WTC11 (cell line): ENCODE measurements around the gene SHLD1. TPM values are rescaled to one million over a fixed set of nuclear protein-coding genes. Genes with fewer than 3 reads are reported as not detected.
"Not testable (repeated sequence)": the region's sequence is repeated elsewhere in the genome, so short reads cannot be mapped to it uniquely, and the experiment has no call there.

ENCODE experiments used
- ATAC-seq: fragments of 200-7000 bp; cut with Tn5 transposase; 2 replicates; pipeline ENCODE4 v1.10.0; 2021; ENCODE audit warnings: mild to moderate bottlenecking, moderate library complexity
- Bru-seq: library from RNA; stranded (reverse); fragments of 400-500 nt; gene quantifications from one replicate; lab custom pipeline; 2021; lab: Mats Ljungman, UMichigan
- CTCF ChIA-PET: fragments of 300-600 bp; sonication (Branson Sonifier 250); formaldehyde crosslinking; loops from one replicate; lab custom pipeline; 2021; ENCODE audit warnings: antibody characterized with exemption; lab: Charles Lee
- POLR2A ChIA-PET: fragments of 350-600 bp; sonication (Branson Sonifier 250); formaldehyde crosslinking; loops from one replicate; lab custom pipeline; 2021; ENCODE audit warnings: antibody characterized with exemption; lab: Charles Lee
- DNase-seq: peaks from one replicate; pipeline ENCODE4 v3.0.0; 2021; ENCODE audit warnings: low spot score
- H3K27ac Mint-ChIP-seq: 2 replicates; pipeline ENCODE4 v1.8.0; 2021; ENCODE audit warnings: mixed read lengths
- H3K27me3 Mint-ChIP-seq: 2 replicates; pipeline ENCODE4 v1.8.0; 2021; ENCODE audit warnings: low read depth, mild to moderate bottlenecking, moderate library complexity, mixed read lengths
- H3K36me3 Mint-ChIP-seq: 2 replicates; pipeline ENCODE4 v1.8.0; 2021; ENCODE audit warnings: mixed read lengths
- H3K4me1 Mint-ChIP-seq: 2 replicates; pipeline ENCODE4 v1.8.0; 2022; ENCODE audit warnings: mixed read lengths
- H3K4me3 Mint-ChIP-seq: 2 replicates; pipeline ENCODE4 v1.8.0; 2021; ENCODE audit warnings: mild to moderate bottlenecking, moderate library complexity, mixed read lengths
- H3K9me3 Mint-ChIP-seq: 2 replicates; pipeline ENCODE4 v1.8.0; 2021; ENCODE audit warnings: mixed read lengths
- ELF4 ChIP-seq: sonication (generic); formaldehyde crosslinking; IDR thresholded peaks from 2 replicates; pipeline ENCODE4 v1.8.1; 2022; ENCODE audit warnings: low read depth, mild to moderate bottlenecking, moderate library complexity, missing genetic modification reagents
- EMX1 ChIP-seq: fragments of 250-450 bp; sonication (Bioruptor Pico); IDR thresholded peaks from 2 replicates; pipeline ENCODE4 v1.8.0; 2021; ENCODE audit warnings: mild to moderate bottlenecking
- FOXK1 ChIP-seq: sonication (generic); formaldehyde crosslinking; IDR thresholded peaks from 2 replicates; pipeline ENCODE4 v1.8.0; 2022; ENCODE audit warnings: mild to moderate bottlenecking, moderate library complexity, missing genetic modification reagents
- GABPB1 ChIP-seq: sonication (generic); formaldehyde crosslinking; IDR thresholded peaks from 2 replicates; pipeline ENCODE4 v1.8.1; 2023; ENCODE audit warnings: mild to moderate bottlenecking, missing genetic modification reagents
- JAZF1 ChIP-seq: fragments of 250-450 bp; sonication (Bioruptor Pico); IDR thresholded peaks from 2 replicates; pipeline ENCODE4 v1.9.0; 2021; ENCODE audit warnings: moderate library complexity, mild to moderate bottlenecking, inconsistent platforms
- MAX ChIP-seq: sonication (generic); formaldehyde crosslinking; IDR thresholded peaks from 2 replicates; pipeline ENCODE4 v1.8.0; 2022; ENCODE audit warnings: mild to moderate bottlenecking, missing genetic modification reagents
- SP1 ChIP-seq: sonication (generic); formaldehyde crosslinking; conservative IDR thresholded peaks from 2 replicates; pipeline ENCODE4 v1.8.1; 2022; ENCODE audit warnings: missing genetic modification reagents
- ZBTB21 ChIP-seq: sonication (generic); formaldehyde crosslinking; IDR thresholded peaks from 2 replicates; pipeline ENCODE4 v1.8.1; 2023; ENCODE audit warnings: mild to moderate bottlenecking, missing genetic modification reagents, borderline replicate concordance
- ZNF396 ChIP-seq: fragments of 250-450 bp; sonication (Bioruptor Pico); IDR thresholded peaks from 2 replicates; pipeline ENCODE4 v1.8.0; 2021; ENCODE audit warnings: mild to moderate bottlenecking, moderate library complexity, borderline replicate concordance
- ZNF416 ChIP-seq: fragments of 250-450 bp; sonication (Bioruptor Pico); IDR thresholded peaks from 2 replicates; pipeline ENCODE4 v1.9.0; 2021; ENCODE audit warnings: mild to moderate bottlenecking, inconsistent platforms
- ZNF532 ChIP-seq: fragments of 250-450 bp; sonication (Bioruptor Pico); IDR thresholded peaks from 2 replicates; pipeline ENCODE4 v1.9.0; 2021; ENCODE audit warnings: mild to moderate bottlenecking, borderline replicate concordance
- ZNF671 ChIP-seq: fragments of 250-450 bp; sonication (Bioruptor Pico); IDR thresholded peaks from 2 replicates; pipeline ENCODE4 v1.8.0; 2021; ENCODE audit warnings: mild to moderate bottlenecking
- long read RNA-seq, 3 experiments: library from RNA in 1 of 3; library from capped mRNA in 1 of 3; library from polyadenylated mRNA in 1 of 3; unstranded in 2 of 3; stranded (forward) in 1 of 3; transcript quantifications; one replicate each; pipeline ENCODE4 v2.0.0, GENCODE V29; 2021
- total RNA-seq: library from RNA; stranded (reverse); gene quantifications from 3 replicates; pipeline ENCODE4 v1.2.3, GENCODE V29; 2021
- TF ChIP-seq, protein P1 (sequence below): fragments of 250-450 bp; sonication (Bioruptor Pico); IDR thresholded peaks from 2 replicates; pipeline ENCODE4 v1.9.0; 2021; ENCODE audit warnings: mild to moderate bottlenecking

SHLD1 gene, protein sequence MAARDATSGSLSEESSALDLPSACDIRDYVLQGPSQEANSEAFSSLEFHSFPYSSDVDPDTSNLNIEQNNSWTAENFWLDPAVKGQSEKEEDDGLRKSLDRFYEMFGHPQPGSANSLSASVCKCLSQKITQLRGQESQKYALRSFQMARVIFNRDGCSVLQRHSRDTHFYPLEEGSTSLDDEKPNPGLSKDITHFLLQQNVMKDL
- total RNA-seq (4.1 to 6.6 TPM (median 4.4 TPM) in 3 replicates), Bru-seq, nascent RNA (percentile 49 among the genes with signal in this experiment)
- long read RNA-seq, experiment 1, transcript SHLD1-201 (3 exons, 1,154 nt), result major isoform, 7 of 12 reads
- long read RNA-seq, experiment 1, partial matches to known transcripts, result 0 of 12 reads
- long read RNA-seq, experiment 1, other reads (novel, unspliced or antisense), result 1 of 12 reads
- long read RNA-seq, experiment 2, partial matches to known transcripts, result 4 of 8 reads
- long read RNA-seq, experiment 2, other reads (novel, unspliced or antisense), result 1 of 8 reads
- long read RNA-seq, experiment 3, transcript SHLD1-201 (3 exons, 1,154 nt), result major isoform, 7 of 7 reads
- long read RNA-seq, experiment 3, partial matches to known transcripts, result 0 of 7 reads
- long read RNA-seq, experiment 3, other reads (novel, unspliced or antisense), result 0 of 7 reads

DNA sequence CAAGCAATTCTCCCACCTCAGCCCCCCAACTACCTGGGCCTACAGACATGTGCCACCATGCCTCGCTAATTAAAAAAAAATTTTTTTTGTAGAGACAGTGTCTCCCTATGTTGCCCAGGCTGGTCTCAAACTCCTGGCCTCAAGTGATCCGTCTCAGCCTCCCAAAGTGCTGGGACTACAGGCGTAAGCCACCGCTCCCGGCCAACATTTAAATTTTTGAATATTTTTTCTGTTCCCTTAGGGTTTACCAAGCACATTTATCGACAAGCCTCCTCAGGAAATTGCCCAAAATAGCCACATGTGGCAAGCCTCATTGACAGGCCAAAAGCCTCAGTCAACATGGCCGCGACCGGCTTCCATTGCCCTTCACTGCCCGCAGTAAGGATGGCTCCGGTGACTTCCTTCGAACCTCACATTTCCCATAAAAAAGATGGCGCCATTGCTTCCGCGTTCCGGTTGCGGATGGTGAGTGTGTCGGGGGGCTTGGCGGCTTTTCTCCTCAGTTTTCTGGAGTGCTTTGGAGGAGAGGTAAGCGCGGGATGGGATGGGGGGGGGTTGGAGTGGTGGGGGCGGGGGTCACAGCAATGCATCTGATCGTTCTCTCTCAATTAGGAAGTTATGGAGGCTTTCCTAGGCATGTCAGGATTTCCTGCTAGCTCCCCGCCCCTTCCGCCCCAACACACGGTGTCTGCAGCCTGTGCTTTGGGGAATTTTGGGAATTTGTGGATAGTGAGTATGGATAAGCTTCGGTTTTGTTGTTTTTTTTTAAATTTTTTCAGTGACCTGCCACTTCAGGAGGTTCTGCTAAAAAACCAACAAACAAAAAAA is at the start of gene SHLD1:
Gene SHLD1 (plus strand): TSS at position 450 of the 828 bp plus-strand sequence. CDS start 22,465 bp downstream, outside the sequence.
- TF ChIP-seq MAX (peak; percentile 56; the same call in 1 of the 2 replicates), ZNF532 (0 out of 2 replicates have a peak, but pooled peaks have one; percentile 15), JAZF1 (CRISPR knock-in tag) (no peak), ZBTB21 (no peak), FOXK1 (CRISPR knock-in tag) (0 out of 2 replicates have a peak, but pooled peaks have one; percentile 61), ZNF671 (peak; percentile 66; the same call in 1 of the 2 replicates), EMX1 (CRISPR knock-in tag) (no peak), GABPB1 (peak; percentile 57; the same call in 1 of the 2 replicates), ZNF416 (CRISPR knock-in tag) (no peak), ZNF396 (CRISPR knock-in tag) (peak; percentile 54; the same call in 1 of the 2 replicates), SP1 (CRISPR knock-in tag) (0 out of 2 replicates have a peak, but pooled peaks have one; percentile 63), ELF4 (CRISPR knock-in tag) (no peak)
- TF ChIP-seq, protein P1, sequence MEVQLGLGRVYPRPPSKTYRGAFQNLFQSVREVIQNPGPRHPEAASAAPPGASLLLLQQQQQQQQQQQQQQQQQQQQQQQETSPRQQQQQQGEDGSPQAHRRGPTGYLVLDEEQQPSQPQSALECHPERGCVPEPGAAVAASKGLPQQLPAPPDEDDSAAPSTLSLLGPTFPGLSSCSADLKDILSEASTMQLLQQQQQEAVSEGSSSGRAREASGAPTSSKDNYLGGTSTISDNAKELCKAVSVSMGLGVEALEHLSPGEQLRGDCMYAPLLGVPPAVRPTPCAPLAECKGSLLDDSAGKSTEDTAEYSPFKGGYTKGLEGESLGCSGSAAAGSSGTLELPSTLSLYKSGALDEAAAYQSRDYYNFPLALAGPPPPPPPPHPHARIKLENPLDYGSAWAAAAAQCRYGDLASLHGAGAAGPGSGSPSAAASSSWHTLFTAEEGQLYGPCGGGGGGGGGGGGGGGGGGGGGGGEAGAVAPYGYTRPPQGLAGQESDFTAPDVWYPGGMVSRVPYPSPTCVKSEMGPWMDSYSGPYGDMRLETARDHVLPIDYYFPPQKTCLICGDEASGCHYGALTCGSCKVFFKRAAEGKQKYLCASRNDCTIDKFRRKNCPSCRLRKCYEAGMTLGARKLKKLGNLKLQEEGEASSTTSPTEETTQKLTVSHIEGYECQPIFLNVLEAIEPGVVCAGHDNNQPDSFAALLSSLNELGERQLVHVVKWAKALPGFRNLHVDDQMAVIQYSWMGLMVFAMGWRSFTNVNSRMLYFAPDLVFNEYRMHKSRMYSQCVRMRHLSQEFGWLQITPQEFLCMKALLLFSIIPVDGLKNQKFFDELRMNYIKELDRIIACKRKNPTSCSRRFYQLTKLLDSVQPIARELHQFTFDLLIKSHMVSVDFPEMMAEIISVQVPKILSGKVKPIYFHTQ (CRISPR knock-in tag), result peak; percentile 41; the same call in 1 of the 2 replicates
- CTCF ChIA-PET, result interaction anchor here (1.1 to 1.3 kb wide), 2 partner anchors 38 to 193 kb away, joined by 5 to 7 read pairs; no protein-coding TSS in a partner anchor
- DNase-seq (peak; percentile 79), ATAC-seq (peak; percentile 90)
- Mint-ChIP-seq H3K36me3 (peaks cover 3% of the 10 kb centered on the region; the same call in 1 of the 2 replicates), H3K4me1 (peaks cover 16% of the 10 kb centered on the region), H3K27ac (peak within 1 kb of the TSS; percentile 93), H3K9me3 (peaks cover 4% of the 10 kb centered on the region; the same call in 1 of the 2 replicates), H3K4me3 (peak within 1 kb of the TSS; percentile 82), H3K27me3 (peaks cover 4% of the 10 kb centered on the region; the same call in 1 of the 2 replicates)
- POLR2A ChIA-PET, result no interaction called here

DNA sequence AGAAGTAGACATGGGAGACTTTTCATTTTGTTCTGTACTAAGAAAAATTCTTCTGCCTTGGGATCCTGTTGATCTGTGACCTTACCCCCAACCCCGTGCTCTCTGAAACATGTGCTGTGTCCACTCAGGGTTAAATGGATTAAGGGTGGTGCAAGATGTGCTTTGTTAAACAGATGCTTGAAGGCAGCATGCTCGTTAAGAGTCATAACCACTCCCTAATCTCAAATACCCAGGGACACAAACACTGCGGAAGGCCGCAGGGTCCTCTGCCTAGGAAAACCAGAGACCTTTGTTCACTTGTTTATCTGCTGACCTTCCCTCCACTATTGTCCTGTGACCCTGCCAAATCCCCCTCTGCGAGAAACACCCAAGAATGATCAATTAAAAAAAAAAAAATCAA is 47.9 kb upstream of the SHLD1 start:
- H3K4me3 Mint-ChIP-seq, H3K27ac Mint-ChIP-seq, ATAC-seq, H3K27me3 Mint-ChIP-seq, H3K36me3 Mint-ChIP-seq, DNase-seq, H3K4me1 Mint-ChIP-seq, H3K9me3 Mint-ChIP-seq, CTCF ChIA-PET, POLR2A ChIA-PET: not testable (repeated sequence)
